Osteoblast (primary cell): Measurements from ENCODE around the gene GRIN2A. TPM values are rescaled to one million over a fixed set of nuclear protein-coding genes. Genes with fewer than 3 reads are reported as not detected.

ENCODE experiments used
- DNase-seq: peaks from one replicate; pipeline ENCODE4 v3.0.0; 2011; ENCODE audit warnings: low spot score, mixed read lengths; ENCODE audit not compliant: insufficient read length; ENCODE audit errors: missing footprints
- H2AFZ ChIP-seq: 2 replicates; pipeline ENCODE4 v1.6.0; 2011; ENCODE audit warnings: mild to moderate bottlenecking, low read length
- H3K27ac ChIP-seq: 2 replicates; pipeline ENCODE4 v1.5.1; 2011; ENCODE audit warnings: mild to moderate bottlenecking, low read depth, low read length, moderate library complexity
- H3K27me3 ChIP-seq: 2 replicates; pipeline ENCODE4 v1.6.0; 2012; ENCODE audit warnings: mild to moderate bottlenecking, control low read depth, inconsistent platforms, low read length, moderate library complexity; ENCODE audit not compliant: insufficient read depth
- H3K36me3 ChIP-seq: 2 replicates; pipeline ENCODE4 v1.5.1; 2011; ENCODE audit warnings: mild to moderate bottlenecking, low read length, control low read depth, moderate library complexity; ENCODE audit not compliant: insufficient read depth
- H3K4me1 ChIP-seq: 2 replicates; pipeline ENCODE4 v1.5.1; 2011; ENCODE audit warnings: mild to moderate bottlenecking, low read length, control low read depth, moderate library complexity; ENCODE audit not compliant: insufficient read depth
- H3K4me2 ChIP-seq: 2 replicates; pipeline ENCODE4 v1.6.0; 2011; ENCODE audit warnings: mild to moderate bottlenecking, low read length; ENCODE audit not compliant: insufficient read depth
- H3K4me3 ChIP-seq: fragments of 200-600 bp; sonication (generic); 3 replicates; pipeline ENCODE4 v1.5.1; 2012; ENCODE audit warnings: mild to moderate bottlenecking, low read length, inconsistent platforms; ENCODE audit not compliant: insufficient read depth
- H3K79me2 ChIP-seq: 2 replicates; pipeline ENCODE4 v1.6.0; 2012; ENCODE audit warnings: mild to moderate bottlenecking, low read length, control low read depth, inconsistent platforms; ENCODE audit not compliant: insufficient read depth
- H3K9me3 ChIP-seq: 2 replicates; pipeline ENCODE4 v1.5.1; 2011; ENCODE audit warnings: low read depth, low read length, control low read depth
- H4K20me1 ChIP-seq: 2 replicates; pipeline ENCODE4 v1.6.0; 2012; ENCODE audit warnings: mild to moderate bottlenecking, low read length, control low read depth; ENCODE audit not compliant: insufficient read depth
- CTCF ChIP-seq: IDR thresholded peaks from 2 replicates; pipeline ENCODE4 v1.5.1; 2011; ENCODE audit warnings: mild to moderate bottlenecking, low read depth, low read length, moderate library complexity; ENCODE audit errors: extremely low read depth
- total RNA-seq: library from RNA; depleted of rRNA; stranded (reverse); fragments of >200 nt; gene quantifications from 2 replicates; pipeline ENCODE4 v1.2.3, GENCODE V29; 2012

GRIN2A gene
- total RNA-seq, 1 donor = 0.72 TPM

- H3K27me3 ChIP-seq = peaks cover 26% of the 10 kb centered on the region
Measured at GRCh38 chr16:10178526-10178925, 3.7 kb downstream of the GRIN2A start.

GRCh38 chr16:10178080-10178479, 4.1 kb downstream of the GRIN2A start:
- H3K4me2 ChIP-seq = no peak overlapping the region
- H2AFZ ChIP-seq = no peak overlapping the region
- no peaks in the 10 kb centered on the region for H3K4me1 ChIP-seq
- H3K9me3 ChIP-seq = no peaks in the 10 kb centered on the region
- no peaks in the 10 kb centered on the region for H3K36me3 ChIP-seq
- no peak overlapping the region for H3K4me3 ChIP-seq
- no peak overlapping the region for H3K27ac ChIP-seq
- TF ChIP-seq CTCF = no peak
- H3K27me3 ChIP-seq = peaks cover 21% of the 10 kb centered on the region
- no peak for DNase-seq
- no peaks in the 10 kb centered on the region for H3K79me2 ChIP-seq
- no peaks in the 10 kb centered on the region for H4K20me1 ChIP-seq

More at GRCh38 chr16:10178526-10178925, 3.7 kb downstream of the GRIN2A start:
- H2AFZ ChIP-seq = no peak overlapping the region
- no peak overlapping the region for H3K27ac ChIP-seq
- no peak overlapping the region for H3K4me3 ChIP-seq
- DNase-seq = no peak
- no peak for TF ChIP-seq CTCF
- H3K9me3 ChIP-seq = no peaks in the 10 kb centered on the region
- no peak overlapping the region for H3K4me2 ChIP-seq
- H3K36me3 ChIP-seq = no peaks in the 10 kb centered on the region
- no peaks in the 10 kb centered on the region for H4K20me1 ChIP-seq
- no peaks in the 10 kb centered on the region for H3K79me2 ChIP-seq
- no peaks in the 10 kb centered on the region for H3K4me1 ChIP-seq

GRCh38 chr16:10172848-10173655, 9.2 kb downstream of the GRIN2A start:
- Histone ChIP-seq H4K20me1 (no peaks in the 10 kb centered on the region), H2AFZ (no peak overlapping the region), H3K4me1 (no peaks in the 10 kb centered on the region), H3K27ac (no peak overlapping the region), H3K9me3 (no peaks in the 10 kb centered on the region), H3K4me2 (no peak overlapping the region), H3K27me3 (no peaks in the 10 kb centered on the region), H3K36me3 (no peaks in the 10 kb centered on the region), H3K79me2 (no peaks in the 10 kb centered on the region), H3K4me3 (no peak overlapping the region)
- no peak for DNase-seq
- TF ChIP-seq CTCF = no peak

- TF ChIP-seq CTCF = no peak
- Histone ChIP-seq H3K4me3 (no peak overlapping the region), H3K79me2 (no peaks in the 10 kb centered on the region), H3K27ac (no peak overlapping the region), H3K4me2 (no peak overlapping the region), H4K20me1 (no peaks in the 10 kb centered on the region), H3K27me3 (no peaks in the 10 kb centered on the region), H3K9me3 (no peaks in the 10 kb centered on the region), H3K36me3 (no peaks in the 10 kb centered on the region), H3K4me1 (no peaks in the 10 kb centered on the region), H2AFZ (no peak overlapping the region)
- DNase-seq = no peak
Measured at GRCh38 chr16:10171221-10171620, 11.0 kb downstream of the GRIN2A start.
